Lung (tissue), 12 donors: ENCODE data around the gene PARVB. TPM values are rescaled to one million over a fixed set of nuclear protein-coding genes. Genes with fewer than 3 reads are reported as not detected.

Experiments
- ATAC-seq: fragments of 200-7000 bp; cut with Tn5 transposase; one replicate; pipeline ENCODE4 v1.9.1; 2020; ENCODE audit warnings: moderate number of reproducible peaks; ENCODE audit not compliant: insufficient read depth, low FRiP score
- DNase-seq, 3 donors: peaks; one replicate each; pipeline ENCODE4 v3.0.0-alpha.2; 2013 to 2017
- H3K27ac ChIP-seq, 2 donors: one replicate each; pipeline ENCODE4 v1.5.1; 2013; ENCODE audit warnings: mild to moderate bottlenecking in 2 of 2, moderate library complexity in 2 of 2, control low read depth in 1 of 2, inconsistent platforms in 1 of 2, low read depth in 1 of 2, low read length in 1 of 2
- H3K27me3 ChIP-seq, 3 donors: one replicate each; pipeline ENCODE4 v1.5.1; 2013; ENCODE audit warnings: low read length in 2 of 3; ENCODE audit not compliant: control insufficient read depth in 3 of 3, insufficient read depth in 3 of 3
- H3K36me3 ChIP-seq, 4 donors: one replicate each; pipeline ENCODE4 v1.5.1; 2013; ENCODE audit warnings: low read length in 4 of 4, mild to moderate bottlenecking in 1 of 4, moderate library complexity in 1 of 4; ENCODE audit not compliant: control insufficient read depth in 4 of 4, insufficient read depth in 4 of 4
- H3K4me1 ChIP-seq, 5 donors: one replicate each; pipeline ENCODE4 v1.5.1; 2013; ENCODE audit warnings: low read length in 5 of 5, mild to moderate bottlenecking in 2 of 5, moderate library complexity in 1 of 5; ENCODE audit not compliant: control insufficient read depth in 5 of 5, insufficient read depth in 5 of 5
- H3K4me3 ChIP-seq: one replicate; pipeline ENCODE4 v1.5.1; 2013; ENCODE audit warnings: mild to moderate bottlenecking, control low read depth, moderate library complexity
- H3K9ac ChIP-seq, 2 donors: one replicate each; pipeline ENCODE4 v1.5.1; 2013; ENCODE audit warnings: low read length in 2 of 2, control low read depth in 1 of 2; ENCODE audit not compliant: insufficient read depth in 1 of 2
- H3K9me3 ChIP-seq, 4 donors: one replicate each; pipeline ENCODE4 v1.5.1; 2013; ENCODE audit warnings: low read length in 3 of 4, mild to moderate bottlenecking in 1 of 4, moderate library complexity in 1 of 4; ENCODE audit not compliant: control insufficient read depth in 4 of 4, insufficient read depth in 3 of 4
- CTCF ChIP-seq: IDR thresholded peaks from 2 replicates; pipeline ENCODE4 v1.5.1; 2012; ENCODE audit warnings: mild to moderate bottlenecking; ENCODE audit errors: control extremely low read depth, extremely low read depth
- WGBS, 2 donors: extraction: QIAGEN DNeasy Blood & Tissue Kit; methylation state at CpG; one replicate each; pipeline ENCODE4 v1.1.7; 2013; 5-methylcytosine and 5-hydroxymethylcytosine counted together
- polyA plus RNA-seq, 2 donors: library from polyadenylated mRNA; stranded (reverse); fragments of 200-250 nt; gene quantifications; one replicate each; pipeline ENCODE4 v1.2.1, GENCODE V29; 2013
- total RNA-seq, 2 donors: library from RNA; depleted of rRNA in 1 of 2; stranded (reverse); fragments of >200 nt in 1 of 2; gene quantifications; one replicate each; pipeline ENCODE4 v1.2.1, GENCODE V29; 2014 to 2021
- donor health status: control.
- donor health status: control.
- donor health status: Bipolar disorder and iron deficiency.
- donor health status: healthy.
- donor health status: DM: yes; HTN: yes; CAD: no.

The PARVB gene
- total and polyA plus RNA-seq, 4 donors, result 16.9 to 64.2 (median 49.7) TPM

GRCh38 chr22:44219101-44219870, 195.2 kb downstream of the PARVB start:
- DNase-seq, result no peak
- no peaks in the 10 kb centered on the region for H3K36me3 ChIP-seq
- no peak overlapping the region for H3K9ac ChIP-seq
- no peak overlapping the region for H3K4me3 ChIP-seq
- no peaks in the 10 kb centered on the region for H3K4me1 ChIP-seq
- H3K27me3 ChIP-seq, result peaks cover 0 to 2% (median 0%) of the 10 kb centered on the region in 3 donors
- WGBS, 2 donors, result 82 to 85% methylated on average over 21 of the region's 21 CpGs
- no peak for TF ChIP-seq CTCF
- H3K9me3 ChIP-seq, result peaks cover 0 to 20% (median 2%) of the 10 kb centered on the region in 4 donors
- no peak overlapping the region for H3K27ac ChIP-seq
- ATAC-seq, result no peak

GRCh38 chr22:44220727-44221680, 196.9 kb downstream of the PARVB start:
- Histone ChIP-seq H3K27me3 (peaks cover 2 to 5% (median 2%) of the 10 kb centered on the region in 3 donors), H3K27ac (no peak overlapping the region), H3K4me1 (no peaks in the 10 kb centered on the region), H3K9me3 (peaks cover 0 to 19% (median 0%) of the 10 kb centered on the region in 4 donors), H3K36me3 (no peaks in the 10 kb centered on the region), H3K9ac (no peak overlapping the region), H3K4me3 (no peak overlapping the region)
- no peak for TF ChIP-seq CTCF
- DNase-seq (no peak), ATAC-seq (no peak)
- WGBS, 2 donors, result 78 to 86% methylated on average over 23 of the region's 23 CpGs

GRCh38 chr22:44221710-44222475, 197.8 kb downstream of the PARVB start:
- 86 to 94% methylated on average over 11 of the region's 11 CpGs for WGBS, 2 donors
- no peaks in the 10 kb centered on the region for H3K36me3 ChIP-seq
- H3K4me1 ChIP-seq, result no peaks in the 10 kb centered on the region
- no peak overlapping the region for H3K4me3 ChIP-seq
- no peak for DNase-seq
- H3K27ac ChIP-seq, result no peak overlapping the region
- no peak overlapping the region for H3K9ac ChIP-seq
- H3K9me3 ChIP-seq, result peaks cover 0 to 18% (median 0%) of the 10 kb centered on the region in 4 donors
- peaks cover 2 to 5% (median 2%) of the 10 kb centered on the region in 3 donors for H3K27me3 ChIP-seq
- ATAC-seq, result no peak
- no peak for TF ChIP-seq CTCF

Other genes with a start within 250 kb of the PARVB start
- gene EFCAB6, start 212.0 kb upstream of the PARVB start, total RNA-seq, result 10 to 100 TPM; 13.2 to 15.4 TPM
- 1 to 10 TPM; 1.7 to 1.9 TPM for gene EFCAB6, start 212.0 kb upstream of the PARVB start, polyA plus RNA-seq
- under 1 TPM in 1 of 2 donors, not detected in 1; 0.31 TPM for gene SULT4A1, start 161.8 kb upstream of the PARVB start, total RNA-seq
- under 1 TPM; 0.06 to 0.26 TPM for gene SULT4A1, start 161.8 kb upstream of the PARVB start, polyA plus RNA-seq
- gene PNPLA5, start 132.3 kb upstream of the PARVB start, total RNA-seq, result not detected
- not detected for gene PNPLA5, start 132.3 kb upstream of the PARVB start, polyA plus RNA-seq
- gene PNPLA3, start 100.5 kb upstream of the PARVB start, total RNA-seq, result 1 to 10 TPM in 1 of 2 donors, under 1 TPM in 1; 0.88 to 2.2 TPM
- gene PNPLA3, start 100.5 kb upstream of the PARVB start, polyA plus RNA-seq, result 1 to 10 TPM in 1 of 2 donors, under 1 TPM in 1; 0.41 to 1.1 TPM
- 10 to 100 TPM; 34.9 to 35.9 TPM for gene SAMM50, start 68.9 kb upstream of the PARVB start, total RNA-seq
- gene SAMM50, start 68.9 kb upstream of the PARVB start, polyA plus RNA-seq, result 10 to 100 TPM; 11.2 to 26.1 TPM
- gene PARVG, start 156.6 kb downstream of the PARVB start, total RNA-seq, result 10 to 100 TPM; 20.4 to 49.6 TPM
- 10 to 100 TPM; 47.7 to 67.4 TPM for gene PARVG, start 156.6 kb downstream of the PARVB start, polyA plus RNA-seq